HUES64 (cell line): Measurements from ENCODE around the gene SERTM2.
A peak's percentile ranks its signal among the peaks of the same experiment; 100 is the strongest.
"Not testable (repeated sequence)": the region's sequence is repeated elsewhere in the genome, so short reads cannot be mapped to it uniquely, and the experiment has no call there.

Source experiments
- H3K27ac ChIP-seq: 2 replicates; pipeline ENCODE4 v1.7.0; 2013; ENCODE audit warnings: low read depth, low read length, inconsistent platforms
- H3K27me3 ChIP-seq: 2 replicates; pipeline ENCODE4 v1.6.1; 2013; ENCODE audit warnings: mild to moderate bottlenecking, low read length; ENCODE audit not compliant: insufficient read depth
- H3K36me3 ChIP-seq: 2 replicates; pipeline ENCODE4 v1.6.1; 2013; ENCODE audit warnings: mild to moderate bottlenecking, low read length; ENCODE audit not compliant: insufficient read depth
- H3K4me1 ChIP-seq: 2 replicates; pipeline ENCODE4 v1.6.1; 2013; ENCODE audit warnings: mild to moderate bottlenecking, low read length, moderate library complexity; ENCODE audit not compliant: insufficient read depth
- H3K4me3 ChIP-seq: 2 replicates; pipeline ENCODE4 v1.5.1; 2013; ENCODE audit warnings: mild to moderate bottlenecking, low read length, moderate library complexity
- H3K9ac ChIP-seq: 2 replicates; pipeline ENCODE4 v1.6.1; 2013; ENCODE audit warnings: mild to moderate bottlenecking, low read depth, low read length
- H3K9me3 ChIP-seq: 2 replicates; pipeline ENCODE4 v1.6.1; 2013; ENCODE audit warnings: low read depth, low read length; ENCODE audit not compliant: insufficient read depth
- whole genome bisulfite sequencing: fragments of 150-250, 120-280 bp; methylation state at CpG from one replicate; pipeline ENCODE4 v1.1.7; 2013; ENCODE audit warnings: missing lambda C conversion rate; 5-methylcytosine and 5-hydroxymethylcytosine counted together

Gene SERTM2

DNA sequence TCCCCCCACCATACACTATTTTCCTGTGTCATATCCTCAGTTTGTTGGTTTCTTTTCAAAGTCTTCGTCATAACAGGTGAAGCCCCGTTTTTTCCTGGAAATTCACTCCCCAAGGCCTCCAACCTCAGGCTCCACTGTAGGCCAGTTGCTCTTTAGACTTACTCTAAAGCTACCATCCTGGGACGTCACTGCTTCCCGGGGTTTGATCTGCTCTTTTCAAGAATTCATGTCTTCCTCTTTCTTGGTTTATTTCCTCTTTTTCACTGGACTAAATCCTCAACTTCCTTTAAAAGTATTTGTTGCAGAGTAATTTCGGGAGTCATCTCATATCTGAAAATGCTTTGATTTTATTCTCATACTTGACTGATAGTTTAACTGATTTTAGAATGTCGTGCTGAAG is 6.5 kb upstream of the SERTM2 start:
- no peaks in the 10 kb centered on the region for H3K27me3 ChIP-seq
- H3K4me1 ChIP-seq = no peaks in the 10 kb centered on the region
- H3K36me3 ChIP-seq = no peaks in the 10 kb centered on the region
- H3K4me3 ChIP-seq = no peak overlapping the region
- H3K9me3 ChIP-seq = no peaks in the 10 kb centered on the region
- WGBS = 90% methylated on average over 5 of the region's 6 CpGs
- H3K27ac ChIP-seq = no peak overlapping the region
- H3K9ac ChIP-seq = no peak overlapping the region

DNA sequence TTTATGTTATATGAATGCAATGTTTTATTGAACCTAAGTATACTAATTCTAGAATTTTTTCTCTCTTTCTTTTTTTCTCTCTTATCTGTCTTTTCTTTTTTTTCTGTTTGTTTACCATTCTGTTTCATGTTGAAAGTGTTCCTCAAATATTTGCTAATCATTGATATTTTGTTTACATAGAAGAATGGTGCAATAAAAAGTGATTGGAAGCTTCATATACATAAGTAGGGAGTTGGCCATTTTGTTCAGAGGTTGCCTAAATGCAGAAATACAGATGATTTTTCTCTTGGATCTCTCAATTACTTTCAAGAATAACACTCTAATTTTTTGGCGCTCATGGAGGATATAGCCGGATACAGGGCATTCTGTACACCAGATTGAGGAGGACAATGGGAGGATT is 5.7 kb upstream of the SERTM2 start:
- H3K9me3 ChIP-seq = no peaks in the 10 kb centered on the region
- no peak overlapping the region for H3K9ac ChIP-seq
- no peak overlapping the region for H3K4me3 ChIP-seq
- H3K36me3 ChIP-seq = no peaks in the 10 kb centered on the region
- 100% methylated on average over 1 of the region's 2 CpGs for WGBS
- no peak overlapping the region for H3K27ac ChIP-seq
- H3K27me3 ChIP-seq = no peaks in the 10 kb centered on the region
- peaks cover 3% of the 10 kb centered on the region; the same call in 1 of the 2 replicates for H3K4me1 ChIP-seq

DNA sequence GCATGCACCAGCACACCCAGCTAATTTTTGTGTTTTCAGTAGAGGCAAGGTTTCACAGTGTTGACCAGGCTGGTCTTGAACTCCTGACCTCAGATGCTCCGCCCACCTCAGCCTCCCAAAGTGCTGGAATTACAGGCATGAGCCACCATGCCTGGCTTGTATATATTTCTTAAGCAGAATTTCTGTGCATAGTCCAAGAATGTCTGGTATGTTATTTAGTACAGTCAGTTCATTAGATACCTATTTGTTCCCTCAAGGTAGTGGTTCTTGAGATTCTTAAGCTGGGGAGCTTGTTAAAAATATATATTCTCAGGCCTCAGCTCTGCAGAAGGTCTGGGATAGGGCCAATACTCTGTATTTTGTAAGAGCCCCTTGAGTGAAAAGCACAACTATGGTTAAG is 4.6 kb upstream of the SERTM2 start:
- H3K9ac ChIP-seq = no peak overlapping the region
- H3K9me3 ChIP-seq = no peaks in the 10 kb centered on the region
- no peak overlapping the region for H3K4me3 ChIP-seq
- no peaks in the 10 kb centered on the region for H3K36me3 ChIP-seq
- peaks cover 12% of the 10 kb centered on the region for H3K4me1 ChIP-seq
- WGBS = 88% methylated on average over 1 of the region's 1 CpG
- no peak overlapping the region for H3K27ac ChIP-seq
- H3K27me3 ChIP-seq = no peaks in the 10 kb centered on the region

DNA sequence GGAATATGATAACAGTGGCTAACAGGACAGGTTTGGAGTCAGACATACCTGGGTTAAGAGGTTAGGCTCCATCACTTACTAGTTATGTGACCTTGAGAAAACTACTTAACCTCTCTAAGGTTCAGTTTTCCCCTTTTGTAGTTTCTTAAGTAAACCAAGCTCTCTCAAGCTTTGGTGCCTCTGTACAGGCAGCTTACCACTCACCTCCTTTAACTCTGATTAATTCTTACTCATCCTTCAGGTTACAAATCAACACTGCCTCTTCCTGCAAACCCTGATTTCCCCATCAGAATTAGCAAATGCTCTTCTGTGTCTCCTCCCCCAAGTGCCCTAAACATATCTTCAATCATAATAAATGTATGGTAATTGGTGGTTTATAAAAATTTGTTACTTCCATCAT is 3.5 kb upstream of the SERTM2 start:
- Histone ChIP-seq H3K36me3 (no peaks in the 10 kb centered on the region), H3K9ac (no peak overlapping the region), H3K27ac (no peak overlapping the region), H3K4me1 (peaks cover 23% of the 10 kb centered on the region), H3K27me3 (no peaks in the 10 kb centered on the region), H3K4me3 (no peak overlapping the region), H3K9me3 (no peaks in the 10 kb centered on the region)

DNA sequence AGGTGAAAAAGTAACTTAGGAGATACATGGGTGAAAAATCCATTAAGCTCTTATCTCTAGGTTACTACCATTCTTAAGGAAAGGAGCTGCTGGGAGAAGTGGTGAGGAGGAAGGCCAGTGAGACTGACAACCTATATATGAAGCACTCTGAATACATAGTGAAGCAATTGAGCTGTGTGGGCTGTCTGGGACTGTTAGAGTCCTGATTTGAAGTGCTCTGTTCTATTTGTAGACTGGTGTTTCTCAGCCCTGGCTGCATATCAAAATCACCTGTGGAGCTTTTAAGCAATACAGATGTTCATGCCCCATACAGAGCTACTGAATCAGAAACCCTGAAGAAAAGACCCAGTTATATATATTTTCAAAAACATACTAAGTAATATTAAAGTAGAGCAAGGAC is 3.9 kb downstream of the SERTM2 start:
- Histone ChIP-seq H3K27ac (no peak overlapping the region), H3K9me3 (no peaks in the 10 kb centered on the region), H3K36me3 (no peaks in the 10 kb centered on the region), H3K9ac (no peak overlapping the region), H3K4me1 (peaks cover 54% of the 10 kb centered on the region), H3K4me3 (no peak overlapping the region), H3K27me3 (no peaks in the 10 kb centered on the region)

DNA sequence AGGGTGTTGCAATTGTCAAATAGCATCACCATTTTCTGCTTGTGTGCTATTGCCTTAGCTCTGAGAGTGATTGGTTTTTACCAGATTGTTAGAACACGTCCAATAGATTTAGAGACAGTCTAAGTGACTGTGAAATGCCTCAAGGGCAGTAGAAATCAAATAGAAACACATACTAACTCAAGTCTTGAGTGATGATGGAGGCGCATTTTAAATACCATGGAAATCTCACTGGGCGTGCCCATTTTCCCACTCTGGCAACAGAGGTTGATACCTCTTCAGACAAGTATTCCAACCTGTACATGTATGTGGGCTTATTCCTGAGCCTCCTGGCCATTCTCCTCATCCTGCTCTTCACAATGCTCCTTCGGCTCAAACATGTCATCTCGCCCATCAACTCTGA is 7.2 kb downstream of the SERTM2 start:
- H3K27ac ChIP-seq = no peak overlapping the region
- no peaks in the 10 kb centered on the region for H3K9me3 ChIP-seq
- H3K4me3 ChIP-seq = no peak overlapping the region
- H3K36me3 ChIP-seq = no peaks in the 10 kb centered on the region
- H3K9ac ChIP-seq = no peak overlapping the region
- H3K27me3 ChIP-seq = no peaks in the 10 kb centered on the region
- 93% methylated on average over 5 of the region's 5 CpGs for WGBS
- peaks cover 42% of the 10 kb centered on the region for H3K4me1 ChIP-seq

DNA sequence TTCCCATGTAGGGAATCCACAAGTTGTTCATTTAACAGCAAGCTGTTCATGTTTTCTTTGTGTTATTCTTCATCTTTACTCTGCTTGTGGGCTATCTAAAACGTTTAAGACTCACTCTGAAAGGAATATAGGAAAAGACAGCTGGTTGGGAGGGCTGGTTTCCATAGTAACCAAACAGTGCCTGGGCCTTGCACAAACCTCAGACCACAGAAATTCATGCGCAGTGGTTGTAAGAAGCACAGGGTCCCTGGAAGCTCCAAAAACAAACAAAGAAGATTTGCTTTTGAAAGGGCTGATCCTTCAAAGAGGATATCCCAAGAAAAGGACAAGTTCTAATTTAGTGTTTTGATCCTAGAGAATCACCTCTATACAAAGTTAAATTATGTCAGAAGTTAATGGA is 7.8 kb downstream of the SERTM2 start:
- H3K36me3 ChIP-seq = no peaks in the 10 kb centered on the region
- H3K9me3 ChIP-seq = no peaks in the 10 kb centered on the region
- H3K4me3 ChIP-seq = no peak overlapping the region
- H3K27me3 ChIP-seq = no peaks in the 10 kb centered on the region
- WGBS = 10% methylated on average over 2 of the region's 2 CpGs
- H3K4me1 ChIP-seq = peaks cover 42% of the 10 kb centered on the region
- peak overlapping the region; percentile 37; the same call in 1 of the 2 replicates for H3K27ac ChIP-seq
- 0 out of 2 replicates have a peak overlapping the region, but pooled peaks have one; percentile 14 for H3K9ac ChIP-seq

DNA sequence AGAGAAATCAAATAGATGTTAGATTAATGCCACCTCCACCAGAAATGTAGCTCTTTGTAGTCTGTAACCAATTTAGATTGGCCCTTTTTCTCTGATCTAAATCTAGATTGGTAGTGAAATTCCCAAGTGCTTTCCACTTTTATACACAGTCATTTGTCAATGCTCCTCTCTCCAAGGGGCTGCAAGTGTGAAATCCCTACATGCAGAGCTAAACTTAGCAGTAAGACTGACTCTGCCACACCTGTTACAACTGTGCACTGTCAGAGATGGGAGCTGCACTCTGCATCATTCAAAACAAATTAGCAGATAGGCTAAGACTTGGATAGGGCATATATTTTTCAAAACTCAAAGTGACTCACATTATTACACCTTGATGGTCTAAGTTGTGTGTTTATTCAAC is 9.1 kb downstream of the SERTM2 start:
- Histone ChIP-seq H3K27me3 (no peaks in the 10 kb centered on the region), H3K9ac (no peak overlapping the region), H3K36me3 (no peaks in the 10 kb centered on the region), H3K4me1 (peaks cover 42% of the 10 kb centered on the region), H3K9me3 (no peaks in the 10 kb centered on the region), H3K4me3 (no peak overlapping the region), H3K27ac (no peak overlapping the region; the same call in 1 of the 2 replicates)

DNA sequence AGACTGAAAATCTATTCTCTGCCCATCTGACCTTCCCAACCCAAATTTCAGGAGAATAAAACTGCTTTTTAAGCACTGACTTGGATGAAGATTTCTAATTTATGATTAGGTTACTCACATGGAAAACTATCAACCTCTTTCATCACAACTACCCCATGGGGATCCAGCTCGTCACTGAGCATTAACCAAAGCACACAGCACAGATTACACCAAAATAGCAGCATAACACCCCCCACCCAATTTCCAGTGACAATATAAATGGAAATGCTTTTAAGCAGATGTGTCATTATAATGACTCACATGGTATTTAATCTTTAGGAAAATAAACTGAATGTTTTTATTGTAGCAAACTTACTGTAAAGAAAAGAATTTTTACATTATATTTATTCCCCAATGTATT is 9.7 kb downstream of the SERTM2 start:
- Histone ChIP-seq H3K4me1 (peaks cover 42% of the 10 kb centered on the region), H3K27ac (peak overlapping the region; percentile 35; the same call in 1 of the 2 replicates), H3K9me3 (no peaks in the 10 kb centered on the region), H3K9ac (no peak overlapping the region), H3K36me3 (no peaks in the 10 kb centered on the region), H3K4me3 (no peak overlapping the region), H3K27me3 (no peaks in the 10 kb centered on the region)
- no CpG with 5 or more reads among the region's 1 CpG for WGBS

DNA sequence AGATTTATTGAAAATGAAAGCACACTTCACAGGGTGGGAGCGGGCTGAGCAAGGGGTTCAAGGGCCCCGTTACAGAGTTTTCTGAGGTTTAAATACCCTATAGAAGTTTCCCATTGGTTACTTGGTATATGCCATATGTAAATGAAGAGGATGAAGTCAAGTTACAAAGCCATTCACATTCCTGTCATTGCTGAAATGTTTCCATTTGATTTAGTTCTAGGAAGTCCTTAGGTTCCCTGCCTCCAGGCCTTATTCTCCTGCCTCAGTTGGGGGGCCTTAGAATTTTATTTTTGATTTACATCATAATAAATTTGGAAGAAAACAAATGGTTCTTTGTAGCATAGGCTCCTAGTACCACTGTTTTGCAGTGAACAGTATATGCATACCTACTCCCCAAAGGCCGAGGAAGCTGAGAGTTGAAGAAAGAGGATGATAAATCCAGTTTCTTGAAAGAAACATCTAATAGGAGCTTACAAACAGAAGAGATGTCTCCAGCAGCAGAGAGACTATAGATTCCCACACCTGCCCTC is 31.8 kb downstream of the SERTM2 start:
- Histone ChIP-seq H3K4me1 (peaks cover 11% of the 10 kb centered on the region; the same call in 1 of the 2 replicates), H3K36me3 (no peaks in the 10 kb centered on the region), H3K9me3 (no peaks in the 10 kb centered on the region), H3K4me3 (peak overlapping the region; percentile 16; the same call in 1 of the 2 replicates), H3K27me3 (no peaks in the 10 kb centered on the region), H3K9ac (peak overlapping the region; percentile 50; the same call in 1 of the 2 replicates), H3K27ac (peak overlapping the region; percentile 99)
- WGBS = 24% methylated on average over 2 of the region's 3 CpGs

DNA sequence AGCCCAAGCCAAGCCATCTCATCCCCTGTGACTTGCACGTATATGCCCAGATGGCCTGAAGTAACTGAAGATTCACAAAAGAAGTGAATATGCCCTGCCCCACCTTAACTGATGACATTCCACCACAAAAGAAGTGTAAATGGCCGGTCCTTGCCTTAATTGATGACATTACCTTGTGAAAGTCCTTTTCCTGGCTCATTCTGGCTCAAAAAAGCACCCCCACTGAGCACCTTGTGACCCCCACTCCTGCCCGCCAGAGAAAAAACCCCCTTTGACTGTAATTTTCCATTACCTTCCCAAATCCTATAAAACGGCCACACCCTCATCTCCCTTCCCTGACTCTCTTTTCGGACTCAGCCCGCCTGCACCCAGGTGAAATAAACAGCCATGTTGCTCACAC is 37.8 kb downstream of the SERTM2 start:
- H3K9ac ChIP-seq = peak overlapping the region; percentile 73
- not testable (repeated sequence) for H3K9me3 ChIP-seq, H3K27me3 ChIP-seq
- peaks cover 23% of the 10 kb centered on the region for H3K36me3 ChIP-seq
- H3K27ac ChIP-seq = peak overlapping the region; percentile 90
- 8% methylated on average over 6 of the region's 6 CpGs for WGBS
- H3K4me3 ChIP-seq = peak overlapping the region; percentile 52
- H3K4me1 ChIP-seq = peaks cover 13% of the 10 kb centered on the region; the same call in 1 of the 2 replicates

DNA sequence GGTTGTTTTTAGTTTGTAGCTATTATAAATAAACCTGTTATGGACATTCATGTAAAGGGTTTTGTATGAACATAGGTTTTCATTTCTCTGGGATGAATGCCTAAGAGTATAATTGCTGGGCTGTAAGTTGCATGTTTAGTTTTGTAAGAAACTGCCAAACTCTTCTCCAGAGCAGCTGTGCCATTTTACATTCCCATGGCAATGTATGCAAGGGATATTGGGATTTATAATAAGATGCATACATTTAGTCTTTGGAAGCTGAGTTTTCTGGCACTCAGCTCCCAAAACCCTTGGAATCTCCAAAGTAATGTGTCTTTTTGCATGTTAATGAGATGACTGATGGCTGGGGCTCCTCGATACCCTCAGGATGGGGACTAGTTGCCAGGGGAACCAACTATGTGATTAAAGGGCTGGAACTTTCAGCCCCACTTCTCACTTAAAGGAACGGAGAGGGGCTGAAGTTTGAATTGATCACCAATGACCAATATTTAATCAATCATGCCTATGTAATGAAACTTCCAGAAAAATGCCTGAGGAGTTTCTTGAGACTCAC is 44.0 kb downstream of the SERTM2 start:
- H3K9me3 ChIP-seq = no peaks in the 10 kb centered on the region
- H3K9ac ChIP-seq = peak overlapping the region; percentile 67; the same call in 1 of the 2 replicates
- H3K4me3 ChIP-seq = no peak overlapping the region
- peak overlapping the region; percentile 92 for H3K27ac ChIP-seq
- 14% methylated on average over 1 of the region's 2 CpGs for WGBS
- peaks cover 22% of the 10 kb centered on the region; the same call in 1 of the 2 replicates for H3K4me1 ChIP-seq
- no peaks in the 10 kb centered on the region for H3K27me3 ChIP-seq
- H3K36me3 ChIP-seq = peaks cover 18% of the 10 kb centered on the region
